H9 (cell line): Measurements from ENCODE around the gene IL24. TPM values are rescaled to one million over a fixed set of nuclear protein-coding genes. Genes with fewer than 3 reads are reported as not detected.

Source experiments
- DNase-seq: peaks from one replicate; pipeline ENCODE4 v3.0.0-alpha.2; 2017
- H2AFZ ChIP-seq: one replicate; pipeline ENCODE4 v1.6.1; 2013; ENCODE audit warnings: mild to moderate bottlenecking, low read length, control low read depth, moderate library complexity
- H2AK5ac ChIP-seq: 2 replicates; pipeline ENCODE4 v1.6.1; 2013; ENCODE audit warnings: low read length, control low read depth, mixed read lengths; ENCODE audit not compliant: insufficient read length
- H2BK120ac ChIP-seq: one replicate; pipeline ENCODE4 v1.6.1; 2013; ENCODE audit warnings: low read depth, mild to moderate bottlenecking, low read length, control low read depth, inconsistent platforms; ENCODE audit not compliant: poor library complexity, severe bottlenecking
- H2BK12ac ChIP-seq: 2 replicates; pipeline ENCODE4 v1.6.1; 2013; ENCODE audit warnings: low read length, control low read depth, mixed read lengths, low read depth; ENCODE audit not compliant: insufficient read length
- H2BK15ac ChIP-seq: 2 replicates; pipeline ENCODE4 v1.6.1; 2013; ENCODE audit warnings: low read depth, low read length, control low read depth
- H2BK20ac ChIP-seq: one replicate; pipeline ENCODE4 v1.6.1; 2013; ENCODE audit warnings: low read depth, mild to moderate bottlenecking, low read length, control low read depth, inconsistent platforms; ENCODE audit not compliant: poor library complexity, severe bottlenecking
- H2BK5ac ChIP-seq: 2 replicates; pipeline ENCODE4 v1.6.1; 2013; ENCODE audit warnings: low read length, control low read depth, mixed read lengths; ENCODE audit not compliant: insufficient read length
- H3K14ac ChIP-seq: 2 replicates; pipeline ENCODE4 v1.6.1; 2013; ENCODE audit warnings: low read length, control low read depth; ENCODE audit not compliant: insufficient read depth
- H3K18ac ChIP-seq: 2 replicates; pipeline ENCODE4 v1.6.1; 2013; ENCODE audit warnings: low read depth, mild to moderate bottlenecking, mixed read lengths, low read length, control low read depth; ENCODE audit not compliant: insufficient read length
- H3K23ac ChIP-seq: 2 replicates; pipeline ENCODE4 v1.6.1; 2013; ENCODE audit warnings: low read length, control low read depth, mixed read lengths, low read depth; ENCODE audit not compliant: insufficient read length
- H3K23me2 ChIP-seq: 2 replicates; pipeline ENCODE4 v1.6.1; 2013; ENCODE audit warnings: low read depth, mild to moderate bottlenecking, mixed read lengths, low read length, control low read depth; ENCODE audit not compliant: insufficient read length, poor library complexity, severe bottlenecking
- H3K27ac ChIP-seq: 2 replicates; pipeline ENCODE4 v1.5.1; 2013; ENCODE audit warnings: low read length, control low read depth, mixed read lengths, low read depth; ENCODE audit not compliant: insufficient read length
- H3K27me3 ChIP-seq: 2 replicates; pipeline ENCODE4 v1.6.1; 2013; ENCODE audit warnings: low read length, control low read depth, inconsistent platforms; ENCODE audit not compliant: insufficient read depth
- H3K4ac ChIP-seq: 2 replicates; pipeline ENCODE4 v1.6.1; 2013; ENCODE audit warnings: low read depth, mild to moderate bottlenecking, control low read depth, inconsistent platforms, low read length, moderate library complexity
- H3K4me1 ChIP-seq: 2 replicates; pipeline ENCODE4 v1.6.1; 2013; ENCODE audit warnings: low read length, control low read depth, inconsistent platforms; ENCODE audit not compliant: insufficient read depth
- H3K4me2 ChIP-seq: 2 replicates; pipeline ENCODE4 v1.6.1; 2013; ENCODE audit warnings: low read length, control low read depth, mixed read lengths; ENCODE audit not compliant: insufficient read length, insufficient read depth
- H3K56ac ChIP-seq: 2 replicates; pipeline ENCODE4 v1.6.1; 2013; ENCODE audit warnings: low read depth, mild to moderate bottlenecking, mixed read lengths, low read length, control low read depth; ENCODE audit not compliant: insufficient read length
- H3K79me1 ChIP-seq: 2 replicates; pipeline ENCODE4 v1.6.1; 2013; ENCODE audit warnings: low read depth, mild to moderate bottlenecking, moderate library complexity, low read length, control low read depth, inconsistent platforms; ENCODE audit not compliant: insufficient read depth, poor library complexity, severe bottlenecking
- H3K79me2 ChIP-seq: 2 replicates; pipeline ENCODE4 v1.6.1; 2013; ENCODE audit warnings: low read length, control low read depth, inconsistent platforms; ENCODE audit not compliant: insufficient read depth
- H3K9ac ChIP-seq: 2 replicates; pipeline ENCODE4 v1.6.1; 2013; ENCODE audit warnings: low read length, control low read depth, mixed read lengths; ENCODE audit not compliant: insufficient read length; ENCODE audit errors: extremely low read depth
- H3K9me3 ChIP-seq: one replicate; pipeline ENCODE4 v1.6.1; 2013; ENCODE audit warnings: low read depth, low read length, inconsistent platforms; ENCODE audit not compliant: control insufficient read depth
- H3T11ph ChIP-seq: one replicate; pipeline ENCODE4 v1.6.1; 2013; ENCODE audit warnings: mild to moderate bottlenecking, low read length, control low read depth, inconsistent platforms
- H4K20me1 ChIP-seq: one replicate; pipeline ENCODE4 v1.6.1; 2013; ENCODE audit not compliant: control insufficient read depth, insufficient read length, insufficient read depth
- H4K5ac ChIP-seq: 2 replicates; pipeline ENCODE4 v1.6.1; 2013; ENCODE audit warnings: low read depth, mild to moderate bottlenecking, mixed read lengths, low read length, control low read depth; ENCODE audit not compliant: insufficient read length
- H4K8ac ChIP-seq: replicated peaks from 2 replicates; pipeline ENCODE4 v1.6.1; 2013; ENCODE audit warnings: low read length, control low read depth, mixed read lengths, low read depth; ENCODE audit not compliant: insufficient read length
- H4K91ac ChIP-seq: 2 replicates; pipeline ENCODE4 v1.6.1; 2013; ENCODE audit warnings: low read depth, mild to moderate bottlenecking, moderate library complexity, mixed read lengths, low read length, control low read depth; ENCODE audit not compliant: insufficient read length
- H3K27ac Mint-ChIP-seq, 3 experiments: 2 replicates in 2 of 3; 3 replicates in 1 of 3; pipeline ENCODE4 v1.8.0; 2020 to 2021; ENCODE audit warnings: mixed read lengths in 3 of 3, mild to moderate bottlenecking in 1 of 3, moderate library complexity in 1 of 3
- H3K27me3 Mint-ChIP-seq: 2 replicates; pipeline ENCODE4 v1.8.0; 2021; ENCODE audit warnings: low read depth, mild to moderate bottlenecking, moderate library complexity, mixed read lengths
- H3K36me3 Mint-ChIP-seq, 3 experiments: 2 replicates in 2 of 3; 3 replicates in 1 of 3; pipeline ENCODE4 v1.8.0; 2020 to 2021; ENCODE audit warnings: low read depth in 3 of 3, mixed read lengths in 3 of 3; ENCODE audit not compliant: insufficient read depth in 1 of 3
- H3K4me1 Mint-ChIP-seq, 2 experiments: 2 replicates each; pipeline ENCODE4 v1.8.0; 2020; ENCODE audit warnings: mixed read lengths in 2 of 2
- H3K4me3 Mint-ChIP-seq, 2 experiments: 2 replicates in 1 of 2; 3 replicates in 1 of 2; pipeline ENCODE4 v1.8.0; 2020 to 2021; ENCODE audit warnings: mild to moderate bottlenecking in 2 of 2, mixed read lengths in 2 of 2, moderate library complexity in 1 of 2
- H3K9me3 Mint-ChIP-seq, 2 experiments: 2 replicates in 1 of 2; 3 replicates in 1 of 2; pipeline ENCODE4 v1.8.0; 2020; ENCODE audit warnings: mild to moderate bottlenecking in 2 of 2, mixed read lengths in 2 of 2, moderate library complexity in 1 of 2
- CTCF ChIP-seq: fragments of 200-600 bp; sonication (generic); conservative IDR thresholded peaks from 3 replicates; pipeline ENCODE4 v1.8.0; 2021; ENCODE audit warnings: antibody characterized with exemption, mild to moderate bottlenecking
- WGBS: extraction: QIAGEN DNeasy Blood & Tissue Kit; methylation state at CpG from one replicate; pipeline ENCODE4 v1.1.7; 2013; ENCODE audit warnings: missing lambda C conversion rate, low lambda C conversion rate, mixed read lengths; ENCODE audit not compliant: insufficient read length; ENCODE audit errors: extremely low coverage; 5-methylcytosine and 5-hydroxymethylcytosine counted together
- total RNA-seq: library from RNA; stranded (reverse); gene quantifications from 2 replicates; pipeline ENCODE4 v1.2.1, GENCODE V29; 2021

The IL24 gene
- total RNA-seq, 1 experiment from 2014 or later: not detected

GRCh38 chr1:206850401-206850800, 46.8 kb upstream of the IL24 start:
- no peak overlapping the region for H3K4me2 ChIP-seq
- Mint-ChIP-seq H3K4me3 (no peak overlapping the region), H3K27me3 (peaks cover 20% of the 10 kb centered on the region), H3K9me3 (peaks cover 18 to 24% of the 10 kb centered on the region in 2 experiments), H3K4me1 (peaks cover 0 to 2% of the 10 kb centered on the region in 2 experiments; a peak in 1 of 4 replicates), H3K27ac (no peak overlapping the region), H3K36me3 (peaks cover 0 to 11% (median 0%) of the 10 kb centered on the region in 3 experiments; a peak in 3 of 7 replicates)
- H3K79me1 ChIP-seq: no peaks in the 10 kb centered on the region
- no peak overlapping the region for H3K27ac ChIP-seq
- no peak overlapping the region for H2AFZ ChIP-seq
- H3K4me1 ChIP-seq: no peaks in the 10 kb centered on the region
- H3T11ph ChIP-seq: no peak overlapping the region
- no peaks in the 10 kb centered on the region for H4K20me1 ChIP-seq
- H3K4ac ChIP-seq: no peak overlapping the region
- H2BK5ac ChIP-seq: no peak overlapping the region
- no peak overlapping the region for H2BK15ac ChIP-seq
- no peak overlapping the region for H4K5ac ChIP-seq
- no peak overlapping the region for H2BK120ac ChIP-seq
- no peak overlapping the region for H3K14ac ChIP-seq
- no peak overlapping the region for H3K18ac ChIP-seq
- WGBS: no CpG with 5 or more reads among the region's 2 CpGs
- H2AK5ac ChIP-seq: no peak overlapping the region
- no peak for TF ChIP-seq CTCF
- H3K27me3 ChIP-seq: no peaks in the 10 kb centered on the region
- no peak overlapping the region for H4K91ac ChIP-seq
- H3K79me2 ChIP-seq: no peaks in the 10 kb centered on the region
- H4K8ac ChIP-seq: no peak overlapping the region
- H3K9me3 ChIP-seq: no peaks in the 10 kb centered on the region
- no peak overlapping the region for H3K56ac ChIP-seq
- H3K23ac ChIP-seq: no peak overlapping the region
- H3K23me2 ChIP-seq: no peaks in the 10 kb centered on the region
- H3K9ac ChIP-seq: no peak overlapping the region
- no peak overlapping the region for H2BK12ac ChIP-seq
- H2BK20ac ChIP-seq: no peak overlapping the region
- no peak for DNase-seq
